ENCODE data around the gene NAP1L1. TPM values are rescaled to one million over a fixed set of nuclear protein-coding genes. Genes with fewer than 3 reads are reported as not detected.
A peak's percentile ranks its signal among the peaks of the same experiment; 100 is the strongest.
"Not testable (repeated sequence)": the region's sequence is repeated elsewhere in the genome, so short reads cannot be mapped to it uniquely, and the experiment has no call there.

Gene NAP1L1
- total and polyA plus RNA-seq, 8 donors, result 413 to 1,106 (median 934) TPM

- H3K36me3 ChIP-seq, result no peaks in the 10 kb centered on the region
- no peak overlapping the region for H3K27ac ChIP-seq
- intact Hi-C loops (cut with DNase I), result no loop called here
- H3K4me1 ChIP-seq, result no peaks in the 10 kb centered on the region
- ATAC-seq, result no peak
- no peaks in the 10 kb centered on the region for H3K27me3 ChIP-seq
- DNase-seq, result no peak
- H3K9me3 ChIP-seq, result no peaks in the 10 kb centered on the region
- TF ChIP-seq CTCF (IDR thresholded peaks at IDR 0.05), result no peak
- H3K4me3 ChIP-seq, result no peak overlapping the region
These were observed 87.5 kb downstream of the NAP1L1 start for GRCh38 chr12:75996861-75997447.

GRCh38 chr12:75995691-75996090, 88.8 kb downstream of the NAP1L1 start:
- Histone ChIP-seq H3K36me3 (no peaks in the 10 kb centered on the region), H3K4me1 (no peaks in the 10 kb centered on the region), H3K9me3 (no peaks in the 10 kb centered on the region), H3K27ac (no peak overlapping the region), H3K4me3 (no peak overlapping the region), H3K27me3 (no peaks in the 10 kb centered on the region)
- ATAC-seq, result no peak
- no peak for TF ChIP-seq CTCF (IDR thresholded peaks at IDR 0.05)
- no peak for DNase-seq
- intact Hi-C loops (cut with DNase I), result no loop called here

- H3K4me1 ChIP-seq, result no peaks in the 10 kb centered on the region
- H3K9me3 ChIP-seq, result no peaks in the 10 kb centered on the region
- intact Hi-C loops (cut with DNase I), result no loop called here
- no peak for DNase-seq
- TF ChIP-seq CTCF (IDR thresholded peaks at IDR 0.05), result no peak
- ATAC-seq, result peak; percentile 8
- no peaks in the 10 kb centered on the region for H3K27me3 ChIP-seq
- no peak overlapping the region for H3K4me3 ChIP-seq
- H3K27ac ChIP-seq, result no peak overlapping the region
- no peaks in the 10 kb centered on the region for H3K36me3 ChIP-seq
These were observed 90.3 kb downstream of the NAP1L1 start for GRCh38 chr12:75994069-75994740.

- no peak overlapping the region for H3K4me3 ChIP-seq
- peaks cover 0 to 3% of the 10 kb centered on the region in 2 donors for H3K9me3 ChIP-seq
- DNase-seq, result no peak
- H3K4me1 ChIP-seq, result no peaks in the 10 kb centered on the region
- no peak overlapping the region for H3K27ac ChIP-seq
- TF ChIP-seq CTCF (IDR thresholded peaks at IDR 0.05), result no peak
- H3K27me3 ChIP-seq, result no peaks in the 10 kb centered on the region
- ATAC-seq, result no peak
- intact Hi-C loops (cut with DNase I), result no loop called here
- H3K36me3 ChIP-seq, result no peaks in the 10 kb centered on the region
These were observed 92.7 kb downstream of the NAP1L1 start for GRCh38 chr12:75991753-75992152.

- H3K9me3 ChIP-seq, result peaks cover 0 to 3% of the 10 kb centered on the region in 2 donors
- no peaks in the 10 kb centered on the region for H3K27me3 ChIP-seq
- H3K27ac ChIP-seq, result no peak overlapping the region
- intact Hi-C loops (cut with DNase I), result no loop called here
- no peak overlapping the region for H3K4me3 ChIP-seq
- DNase-seq (peak in 1 of 4 donors; percentile 35), ATAC-seq (peak; percentile 92)
- TF ChIP-seq CTCF (IDR thresholded peaks at IDR 0.05), result no peak
- no peaks in the 10 kb centered on the region for H3K36me3 ChIP-seq
- H3K4me1 ChIP-seq, result no peaks in the 10 kb centered on the region
These were observed 94.1 kb downstream of the NAP1L1 start for GRCh38 chr12:75990189-75990912.

- DNase-seq; ATAC-seq; H3K27ac ChIP-seq; H3K9me3 ChIP-seq; H3K27me3 ChIP-seq; H3K36me3 ChIP-seq; H3K4me3 ChIP-seq; H3K4me1 ChIP-seq; intact Hi-C loops (cut with DNase I): not testable (repeated sequence)
These were observed 96.8 kb downstream of the NAP1L1 start for GRCh38 chr12:75987709-75988108.

Measured in left lung (tissue), 10 donors.